ENCODE data around the gene EFHC2. TPM values are rescaled to one million over a fixed set of nuclear protein-coding genes. Genes with fewer than 3 reads are reported as not detected.

Gene EFHC2
- total and polyA plus RNA-seq, 2 of the 8 experiments (the other 6 are each of a cell fraction or from before 2014, with no cell fraction given) = 1.8 to 3.4 TPM

GRCh38 chrX:44178274-44179053 is 165.0 kb downstream of the EFHC2 start:
- no peak overlapping the region for H2AFZ ChIP-seq (ENCODE audit: low read length)
- H4K20me1 ChIP-seq (replicated peaks in 1 of 2; ENCODE audit: control insufficient read depth in 1 of 2, insufficient read depth in 2 of 2, low read length in 2 of 2) = no peaks in the 10 kb centered on the region
- H3K4me2 ChIP-seq (ENCODE audit: insufficient read depth in 1 of 2, low read depth in 2 of 2, low read length in 2 of 2) = no peak overlapping the region
- no peak overlapping the region for H3K56ac ChIP-seq (replicated peaks; ENCODE audit: insufficient read length, low read depth, low read length)
- no peak overlapping the region for H4K8ac ChIP-seq (ENCODE audit: extremely low read depth, insufficient read depth, low read length)
- H3K9me3 ChIP-seq (ENCODE audit: insufficient read depth in 2 of 2, low read depth in 1 of 2, low read length in 1 of 2) = no peaks in the 10 kb centered on the region
- H2BK120ac ChIP-seq (replicated peaks; ENCODE audit: low read depth, low read length) = no peak overlapping the region
- no peak overlapping the region for H3K23ac ChIP-seq (ENCODE audit: insufficient read length)
- 89% methylated on average over 5 of the region's 6 CpGs; no CpG with 5 or more reads in 1 of the 2 experiments for WGBS, 2 experiments (ENCODE audit: extremely low coverage in 1 of 2, insufficient coverage in 1 of 2, insufficient read length in 1 of 2, insufficient replicate concordance in 2 of 2, low coverage in 1 of 2, low lambda C conversion rate in 2 of 2, missing lambda C conversion rate in 1 of 2)
- no peak overlapping the region for H2BK15ac ChIP-seq (ENCODE audit: low read length)
- no peak overlapping the region for H3K18ac ChIP-seq (ENCODE audit: extremely low read depth, low read length)
- H3K79me2 ChIP-seq (ENCODE audit: control insufficient read depth in 1 of 2, insufficient read depth in 2 of 2, low read length in 2 of 2) = no peaks in the 10 kb centered on the region
- FAIRE-seq (no peak), DNase-seq (ENCODE audit: low read depth in 1 of 2, low spot score in 2 of 2) (no peak)
- no peak overlapping the region for H2BK12ac ChIP-seq (ENCODE audit: low read depth, low read length)
- no peak overlapping the region for H3K4ac ChIP-seq (replicated peaks; ENCODE audit: insufficient read length, low read depth, low read length)
- H3K23me2 ChIP-seq (ENCODE audit: low read depth, low read length) = no peaks in the 10 kb centered on the region
- H3K27ac ChIP-seq (ENCODE audit: low read depth, low read length) = no peak overlapping the region
- H3K9ac ChIP-seq (replicated peaks in 1 of 4; ENCODE audit: extremely low read depth in 1 of 4, low read depth in 3 of 4, low read length in 3 of 4) = no peak overlapping the region
- H2AK5ac ChIP-seq (ENCODE audit: low read depth, low read length) = no peak overlapping the region
- H4K91ac ChIP-seq (replicated peaks; ENCODE audit: insufficient read length, low read length) = no peak overlapping the region
- no peak overlapping the region for H3K14ac ChIP-seq (ENCODE audit: insufficient read length)
- H3K79me1 ChIP-seq (ENCODE audit: low read depth, low read length) = no peaks in the 10 kb centered on the region
- H4K5ac ChIP-seq (ENCODE audit: insufficient read length, low read depth, low read length) = no peak overlapping the region
- H3K4me1 ChIP-seq (replicated peaks in 1 of 4; ENCODE audit: control insufficient read depth in 3 of 4, insufficient read depth in 4 of 4, low read length in 3 of 4) = no peaks in the 10 kb centered on the region
- H3K4me3 ChIP-seq (ENCODE audit: extremely low read depth in 1 of 4, insufficient read depth in 2 of 4, low read depth in 3 of 4, low read length in 4 of 4) = no peak overlapping the region
- ChIA-PET POLR2A (ENCODE audit: partially characterized antibody) (no interaction called here), CTCF (ENCODE audit: partially characterized antibody) (interaction anchor here (0.7 to 1.0 kb wide), 2 partner anchors 9 to 85 kb away, joined by 3 read pairs; no protein-coding TSS in a partner anchor)
- H2BK20ac ChIP-seq (ENCODE audit: low read length) = no peak overlapping the region
- H3K27me3 ChIP-seq (replicated peaks in 1 of 4; ENCODE audit: control insufficient read depth in 3 of 4, extremely low read depth in 1 of 4, insufficient read depth in 3 of 4, low read length in 3 of 4) = no peaks in the 10 kb centered on the region
- no peak overlapping the region for H2BK5ac ChIP-seq (ENCODE audit: low read depth, low read length)
- H3K36me3 ChIP-seq (ENCODE audit: control insufficient read depth in 2 of 4, insufficient read depth in 4 of 4, low read length in 3 of 4) = no peaks in the 10 kb centered on the region
- TF ChIP-seq CHD1 (IDR thresholded peaks at IDR 0.05; ENCODE audit: low read depth, low read length) (no peak), ATF3 (IDR thresholded peaks at IDR 0.05; ENCODE audit: insufficient read depth, low read depth, low read length) (no peak), EGR1 (IDR thresholded peaks at IDR 0.05; ENCODE audit: borderline replicate concordance, low read depth, low read length) (no peak), SP4 (IDR thresholded peaks at IDR 0.05; ENCODE audit: low read length) (no peak), ATF2 (IDR thresholded peaks at IDR 0.05; ENCODE audit: low read length) (no peak), CTBP2 (IDR thresholded peaks at IDR 0.05; ENCODE audit: borderline replicate concordance, insufficient read depth, insufficient read length, low read length) (no peak), TEAD4 (IDR thresholded peaks at IDR 0.05; ENCODE audit: low read depth, low read length) (no peak), YY1 (IDR thresholded peaks at IDR 0.05; ENCODE audit: low read depth, low read length) (no peak), SP1 (IDR thresholded peaks at IDR 0.05; ENCODE audit: low read depth, low read length) (no peak), E2F6 (IDR thresholded peaks at IDR 0.05) (no peak)
